Neuron (in vitro differentiated cells): ENCODE results near the gene NRXN3.

Experiments used
- H2AFZ ChIP-seq: one replicate; pipeline ENCODE4 v1.6.1; 2013; ENCODE audit warnings: low read depth, mild to moderate bottlenecking, inconsistent platforms, low read length, moderate library complexity
- H3K27me3 ChIP-seq: one replicate; pipeline ENCODE4 v1.6.1; 2013; ENCODE audit warnings: low read length; ENCODE audit not compliant: insufficient read depth
- H3K36me3 ChIP-seq: one replicate; pipeline ENCODE4 v1.6.1; 2013; ENCODE audit warnings: low read length; ENCODE audit not compliant: insufficient read depth
- H3K4me1 ChIP-seq: one replicate; pipeline ENCODE4 v1.6.1; 2013; ENCODE audit warnings: low read length; ENCODE audit not compliant: insufficient read depth
- H3K4me3 ChIP-seq: 2 replicates; pipeline ENCODE4 v1.5.1; 2013; ENCODE audit warnings: mild to moderate bottlenecking, low read length, moderate library complexity
- H3K9me3 ChIP-seq: one replicate; pipeline ENCODE4 v1.6.1; 2013; ENCODE audit warnings: low read length

Gene NRXN3

DNA sequence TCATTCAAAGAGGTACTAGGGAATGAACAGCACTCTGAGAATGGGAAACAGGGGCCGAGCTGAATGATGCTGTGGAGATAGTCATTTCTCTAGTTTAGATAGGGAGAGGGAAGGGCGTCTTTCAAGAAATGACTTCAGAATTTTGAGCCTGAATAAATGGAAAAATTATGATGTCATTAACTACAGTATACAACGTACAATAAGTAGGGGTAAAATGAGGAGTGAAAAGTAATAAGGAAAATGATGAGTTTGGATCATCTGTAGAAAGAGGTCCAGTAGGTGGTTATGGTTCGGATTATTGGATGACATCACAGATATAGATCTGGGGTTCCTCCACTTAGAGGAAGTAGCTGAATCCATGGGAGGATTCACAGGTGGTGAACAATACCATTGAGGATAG, 1081.1 kb downstream of the NRXN3 start:
- Histone ChIP-seq H3K9me3 (no peaks in the 10 kb centered on the region), H2AFZ (no peak overlapping the region), H3K4me1 (peaks cover 11% of the 10 kb centered on the region), H3K27me3 (no peaks in the 10 kb centered on the region), H3K4me3 (no peak overlapping the region), H3K36me3 (no peaks in the 10 kb centered on the region)

DNA sequence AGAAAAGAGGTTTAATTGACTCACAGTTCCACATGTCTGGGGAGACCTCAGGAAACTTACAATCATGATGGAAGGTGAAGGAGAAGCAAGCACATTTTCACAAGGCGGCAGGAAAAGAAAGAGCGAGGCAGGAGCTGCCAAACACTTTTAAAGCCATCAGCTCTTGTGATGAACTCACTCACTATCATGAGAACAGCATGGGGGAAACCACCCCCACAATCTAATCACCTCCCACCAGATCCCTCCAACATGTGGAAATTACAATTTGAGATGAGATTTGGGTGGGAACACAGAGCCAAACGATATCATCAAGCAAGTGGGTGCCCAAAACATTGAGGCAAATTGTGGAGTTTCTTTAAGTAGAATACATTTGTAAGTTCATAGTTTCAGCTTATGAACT, 1083.4 kb downstream of the NRXN3 start:
- H3K36me3 ChIP-seq: no peaks in the 10 kb centered on the region
- no peak overlapping the region for H2AFZ ChIP-seq
- no peaks in the 10 kb centered on the region for H3K27me3 ChIP-seq
- peaks cover 11% of the 10 kb centered on the region for H3K4me1 ChIP-seq
- H3K4me3 ChIP-seq: no peak overlapping the region
- no peaks in the 10 kb centered on the region for H3K9me3 ChIP-seq

DNA sequence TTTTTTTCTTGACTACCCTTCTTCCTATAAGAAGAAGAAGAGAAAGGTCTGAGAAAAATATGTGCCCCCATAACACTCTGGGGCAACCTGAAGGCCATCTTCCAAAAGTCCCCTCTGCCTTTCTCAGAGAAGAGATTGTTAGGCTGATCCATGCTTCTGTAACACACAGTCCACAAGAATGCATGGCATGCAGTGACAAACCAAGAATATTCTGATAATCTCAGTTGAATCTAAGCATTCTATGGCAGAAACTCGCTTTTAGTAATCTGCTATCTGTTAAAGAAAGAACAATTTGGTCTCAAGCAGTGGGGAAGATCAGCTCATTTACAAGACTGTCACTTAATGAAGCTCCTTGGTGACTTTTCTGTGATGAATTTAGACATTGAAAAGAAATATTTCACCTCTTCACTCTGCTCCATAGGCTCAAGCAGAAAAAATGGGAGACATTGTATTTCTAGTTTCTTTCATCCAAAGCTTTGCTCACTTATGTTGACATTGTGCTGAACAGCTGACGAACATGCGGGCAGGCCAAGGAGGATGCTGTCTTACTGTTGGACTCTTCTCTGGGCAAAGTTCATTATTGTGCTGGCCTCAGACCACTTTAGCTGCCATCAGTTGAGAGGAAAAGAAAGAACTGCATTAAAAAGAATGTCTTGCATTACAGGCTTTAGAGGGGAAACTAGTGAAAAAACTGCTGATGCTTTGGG, 1084.0 kb downstream of the NRXN3 start:
- Histone ChIP-seq H3K4me1 (peaks cover 11% of the 10 kb centered on the region), H3K36me3 (no peaks in the 10 kb centered on the region), H3K4me3 (no peak overlapping the region), H3K27me3 (no peaks in the 10 kb centered on the region), H3K9me3 (no peaks in the 10 kb centered on the region), H2AFZ (no peak overlapping the region)

DNA sequence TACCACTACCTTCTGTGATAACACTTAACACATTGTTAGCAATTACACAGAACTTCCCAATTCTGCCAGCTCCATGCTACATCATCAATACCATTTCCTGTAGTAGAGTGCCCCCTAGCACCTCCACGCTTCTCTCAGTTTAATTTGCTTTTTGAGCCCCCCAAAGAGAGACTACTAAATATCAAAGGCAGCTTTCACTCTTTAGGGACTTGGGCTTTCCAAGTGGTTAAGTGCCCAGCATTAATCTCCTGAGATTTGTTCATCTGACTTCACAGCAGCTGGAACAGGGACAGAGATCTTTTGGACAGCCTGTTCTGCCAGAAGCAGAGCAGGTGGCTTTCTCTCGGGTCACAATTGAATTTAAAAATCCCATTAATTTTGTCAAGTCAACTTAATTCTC, 1086.2 kb downstream of the NRXN3 start:
- Histone ChIP-seq H3K9me3 (no peaks in the 10 kb centered on the region), H3K36me3 (no peaks in the 10 kb centered on the region), H3K4me3 (no peak overlapping the region), H2AFZ (no peak overlapping the region), H3K4me1 (peaks cover 11% of the 10 kb centered on the region), H3K27me3 (no peaks in the 10 kb centered on the region)

DNA sequence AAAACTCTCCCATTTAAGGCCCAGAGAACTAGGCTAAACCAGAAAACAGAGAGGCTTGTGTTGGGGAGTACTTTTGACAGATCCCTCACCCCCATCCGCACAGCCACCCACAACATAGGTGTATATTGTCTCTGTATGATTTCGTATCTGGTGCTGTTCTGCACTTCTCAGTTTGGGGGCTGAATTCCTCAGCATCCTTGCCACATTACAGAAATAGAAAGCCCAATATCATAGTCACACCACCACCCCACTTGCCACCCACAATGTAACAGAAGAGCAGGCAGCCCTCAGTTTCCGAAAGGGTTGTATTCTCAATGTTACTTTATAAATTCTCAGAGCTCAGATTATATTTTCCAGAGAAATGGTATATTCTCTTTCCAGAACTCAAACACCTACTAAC, 1090.2 kb downstream of the NRXN3 start:
- Histone ChIP-seq H3K9me3 (no peaks in the 10 kb centered on the region), H3K36me3 (no peaks in the 10 kb centered on the region), H3K27me3 (no peaks in the 10 kb centered on the region), H2AFZ (no peak overlapping the region), H3K4me1 (no peaks in the 10 kb centered on the region), H3K4me3 (no peak overlapping the region)

DNA sequence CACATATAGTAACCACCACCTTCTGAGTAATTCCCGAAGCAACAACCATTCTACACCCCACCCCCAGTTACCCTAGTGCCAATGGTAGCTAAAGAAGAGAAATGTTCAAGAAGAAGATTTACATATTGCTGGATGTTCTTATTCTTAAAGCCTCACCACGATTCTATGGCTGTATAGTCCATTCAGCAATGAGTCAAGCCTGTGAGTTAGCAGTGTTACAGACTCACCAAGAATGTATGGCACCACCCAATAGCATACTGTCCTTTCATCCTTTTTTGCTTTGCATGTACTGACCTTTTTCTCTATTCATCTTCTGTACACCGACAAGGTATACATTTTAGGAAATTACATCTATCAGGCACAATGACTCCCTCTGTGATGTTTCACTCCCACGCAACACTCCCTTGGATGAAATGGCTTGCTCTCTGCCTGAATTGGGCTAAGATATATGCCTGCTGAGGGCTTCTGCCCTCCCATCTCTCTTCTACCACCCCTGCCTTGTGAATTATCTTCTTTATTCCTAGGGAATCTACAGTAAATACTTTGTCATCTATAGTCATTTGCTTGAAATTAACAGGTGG, 1095.3 kb downstream of the NRXN3 start:
- H2AFZ ChIP-seq: no peak overlapping the region
- H3K4me1 ChIP-seq: no peaks in the 10 kb centered on the region
- no peak overlapping the region for H3K4me3 ChIP-seq
- H3K27me3 ChIP-seq: no peaks in the 10 kb centered on the region
- H3K9me3 ChIP-seq: no peaks in the 10 kb centered on the region
- H3K36me3 ChIP-seq: no peaks in the 10 kb centered on the region

DNA sequence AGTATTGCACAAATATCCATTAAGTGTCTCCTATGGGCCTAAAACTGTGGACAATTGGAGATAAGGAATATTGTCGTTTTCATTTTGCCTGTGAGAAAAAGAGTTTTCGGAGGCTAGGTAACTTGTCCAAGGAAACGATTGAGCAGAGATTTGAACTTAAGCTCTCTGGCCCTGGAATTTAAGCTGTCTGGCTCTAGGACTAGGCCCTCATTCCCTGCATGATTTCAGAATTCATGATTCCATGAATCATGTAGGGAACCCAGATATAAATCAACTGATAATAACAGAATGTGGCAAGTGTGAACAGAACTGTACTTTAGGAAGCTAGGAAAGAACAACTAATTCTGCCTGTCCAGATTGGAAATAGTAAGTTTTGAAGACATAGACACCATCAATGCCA, 1100.2 kb downstream of the NRXN3 start:
- Histone ChIP-seq H3K36me3 (no peaks in the 10 kb centered on the region), H3K4me3 (no peak overlapping the region), H3K4me1 (no peaks in the 10 kb centered on the region), H3K9me3 (no peaks in the 10 kb centered on the region), H3K27me3 (no peaks in the 10 kb centered on the region), H2AFZ (no peak overlapping the region)

DNA sequence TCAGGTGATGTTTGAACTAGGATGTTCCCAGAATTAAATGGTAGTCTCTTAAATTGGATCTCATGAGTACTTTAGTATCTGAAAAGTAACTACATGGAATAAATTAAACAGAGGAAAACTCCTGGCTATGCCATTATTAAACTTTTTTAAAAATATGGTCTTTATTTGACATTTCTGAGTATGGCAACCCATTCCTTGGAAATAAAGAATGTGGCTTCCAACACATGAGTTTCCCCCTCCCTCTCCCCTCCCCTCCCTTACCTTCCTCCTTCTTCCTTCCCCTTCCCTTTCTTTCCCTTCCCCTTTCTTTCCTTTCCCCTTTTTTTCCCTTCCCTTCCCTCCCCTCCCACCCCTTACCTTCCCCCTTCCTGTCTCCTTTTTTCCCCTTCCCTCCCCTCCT, 1100.9 kb downstream of the NRXN3 start:
- H3K4me3 ChIP-seq: no peak overlapping the region
- H2AFZ ChIP-seq: no peak overlapping the region
- H3K36me3 ChIP-seq: no peaks in the 10 kb centered on the region
- H3K27me3 ChIP-seq: peaks cover 2% of the 10 kb centered on the region
- no peaks in the 10 kb centered on the region for H3K4me1 ChIP-seq
- H3K9me3 ChIP-seq: no peaks in the 10 kb centered on the region

DNA sequence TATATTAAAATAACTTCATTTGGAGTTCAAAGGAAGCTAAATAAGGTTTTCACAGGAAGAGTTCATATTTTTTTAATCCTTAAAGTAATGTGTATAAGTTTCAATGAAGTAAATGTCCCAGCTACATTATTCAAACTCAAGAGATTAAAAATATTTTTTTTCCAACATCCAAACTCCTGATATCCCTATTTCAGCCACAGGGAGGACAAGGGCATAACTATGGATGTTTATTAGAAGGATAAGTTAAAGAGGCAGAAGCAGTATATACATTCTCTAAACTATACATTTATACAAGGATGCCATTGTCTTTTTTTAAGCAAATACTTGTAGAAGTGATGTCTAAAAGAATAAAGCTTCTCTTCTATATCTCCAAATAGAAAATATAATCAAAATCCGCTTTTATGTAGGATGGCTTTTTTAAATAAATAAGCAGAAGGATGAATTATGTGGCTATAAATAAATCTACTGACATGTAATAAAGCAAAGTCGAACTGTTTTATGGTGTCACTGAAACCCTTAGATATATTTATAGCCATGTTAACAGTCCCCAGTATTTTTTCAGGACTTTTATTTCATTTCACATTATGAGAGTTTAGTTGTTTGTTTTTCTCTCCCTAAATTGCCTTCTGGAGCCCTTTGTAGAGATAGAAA, 1104.6 kb downstream of the NRXN3 start:
- H3K4me1 ChIP-seq: peaks cover 11% of the 10 kb centered on the region
- peaks cover 23% of the 10 kb centered on the region for H3K27me3 ChIP-seq
- no peak overlapping the region for H2AFZ ChIP-seq

DNA sequence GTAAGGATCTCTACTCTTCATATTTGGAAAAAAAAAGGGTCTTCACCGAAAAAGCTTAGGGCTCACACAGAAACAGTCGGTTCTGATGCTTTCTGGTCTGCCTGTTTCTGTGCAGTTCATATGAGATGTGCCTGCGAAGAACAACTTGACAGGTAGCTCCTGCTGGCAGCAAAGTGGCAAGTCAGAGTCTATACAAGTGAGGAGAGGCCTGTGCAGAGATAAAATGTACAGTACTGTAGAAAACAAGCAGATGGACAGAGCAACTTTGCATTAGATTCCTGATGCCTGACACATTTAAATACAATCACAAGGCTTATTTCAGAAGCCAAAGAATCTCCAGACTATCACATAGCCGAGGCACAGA, 1105.1 kb downstream of the NRXN3 start:
- Histone ChIP-seq H3K4me1 (peaks cover 16% of the 10 kb centered on the region), H3K4me3 (no peak overlapping the region), H3K27me3 (peaks cover 27% of the 10 kb centered on the region)

More for the DNA sequence above, 1104.6 kb downstream of the NRXN3 start:
- no peaks in the 10 kb centered on the region for H3K36me3 ChIP-seq
- H3K4me3 ChIP-seq: no peak overlapping the region
- no peaks in the 10 kb centered on the region for H3K9me3 ChIP-seq

DNA sequence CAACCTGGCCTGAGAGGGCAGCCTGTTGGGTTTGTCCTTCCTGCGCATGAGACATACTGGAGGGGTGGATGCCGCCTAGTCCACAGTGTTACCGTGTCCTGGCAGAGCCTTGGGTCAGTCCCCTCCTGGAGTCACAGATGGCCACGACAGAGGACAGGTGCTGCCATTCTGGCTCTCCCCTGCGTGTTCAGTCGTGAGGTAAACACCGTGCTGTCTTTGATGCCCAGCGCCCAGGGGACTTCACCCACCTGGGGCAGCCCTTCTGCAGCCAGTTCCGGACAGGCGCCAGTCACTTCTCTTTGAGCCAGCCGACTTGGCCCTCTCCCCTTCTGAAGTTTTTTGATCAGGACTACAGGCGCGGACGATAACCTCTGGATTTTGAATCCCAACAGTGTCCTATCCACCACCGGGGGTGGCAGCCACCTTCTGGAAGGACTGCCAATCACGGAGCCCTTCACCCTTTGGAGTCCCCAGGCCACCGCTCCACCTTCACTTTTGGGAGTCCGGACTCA, 1108.2 kb downstream of the NRXN3 start:
- H3K27me3 ChIP-seq: peaks cover 32% of the 10 kb centered on the region
- H3K36me3 ChIP-seq: no peaks in the 10 kb centered on the region
- H3K9me3 ChIP-seq: no peaks in the 10 kb centered on the region
- H3K4me3 ChIP-seq: peak overlapping the region; percentile 66
- H3K4me1 ChIP-seq: peaks cover 20% of the 10 kb centered on the region
- peak overlapping the region; percentile 64 for H2AFZ ChIP-seq

More for the DNA sequence above, 1105.1 kb downstream of the NRXN3 start:
- no peak overlapping the region for H2AFZ ChIP-seq
- H3K36me3 ChIP-seq: no peaks in the 10 kb centered on the region
- no peaks in the 10 kb centered on the region for H3K9me3 ChIP-seq

DNA sequence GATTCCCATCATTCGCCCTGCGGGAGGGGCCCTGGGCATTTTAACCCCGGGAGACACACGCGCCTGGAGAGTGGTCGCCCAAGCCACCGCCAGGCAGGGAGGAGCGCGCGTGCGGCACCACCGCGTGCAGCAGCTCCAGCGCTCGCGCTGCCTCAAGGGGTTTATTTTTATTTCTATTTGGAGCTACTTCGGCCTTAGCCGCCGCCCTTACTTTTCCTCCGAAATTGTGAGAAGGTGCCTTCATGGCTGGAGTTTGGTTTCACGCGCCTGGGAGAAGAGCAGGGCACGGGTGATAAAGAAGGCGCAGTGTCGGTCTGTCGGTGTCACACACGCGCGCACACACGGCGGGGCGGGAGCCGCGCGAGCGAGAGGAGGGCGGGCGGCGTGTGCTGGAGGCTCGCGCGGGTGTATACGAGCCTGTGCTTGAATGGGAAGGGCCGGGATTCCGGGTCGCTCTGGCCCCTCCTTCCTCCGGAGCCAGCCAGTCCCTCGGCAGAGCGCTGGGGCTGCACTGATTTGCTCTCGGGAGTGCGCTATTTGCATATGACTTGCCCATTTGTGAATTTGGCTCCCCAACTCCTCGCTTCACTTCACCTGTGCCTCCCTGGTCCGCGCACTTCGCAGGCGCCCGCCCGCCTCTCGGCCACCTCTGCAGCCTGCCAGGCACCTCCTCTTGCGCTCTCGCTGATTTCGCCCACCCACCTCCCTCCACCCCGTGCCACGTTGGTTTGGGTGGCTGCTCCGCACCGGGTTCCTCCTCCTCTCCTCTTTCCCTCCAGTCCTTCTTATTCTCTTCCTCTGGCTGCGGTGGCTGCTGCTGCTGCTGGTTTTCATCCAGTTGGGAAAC, 1108.8 kb downstream of the NRXN3 start:
- H3K4me3 ChIP-seq: peak overlapping the region; percentile 66
- peaks cover 32% of the 10 kb centered on the region for H3K27me3 ChIP-seq
- peaks cover 20% of the 10 kb centered on the region for H3K4me1 ChIP-seq
- no peaks in the 10 kb centered on the region for H3K9me3 ChIP-seq
- peak overlapping the region; percentile 64 for H2AFZ ChIP-seq
- H3K36me3 ChIP-seq: no peaks in the 10 kb centered on the region
